ENCODE data around the gene ARID5B.
"Not testable (repeated sequence)": the region's sequence is repeated elsewhere in the genome, so short reads cannot be mapped to it uniquely, and the experiment has no call there.

The ARID5B gene

DNA sequence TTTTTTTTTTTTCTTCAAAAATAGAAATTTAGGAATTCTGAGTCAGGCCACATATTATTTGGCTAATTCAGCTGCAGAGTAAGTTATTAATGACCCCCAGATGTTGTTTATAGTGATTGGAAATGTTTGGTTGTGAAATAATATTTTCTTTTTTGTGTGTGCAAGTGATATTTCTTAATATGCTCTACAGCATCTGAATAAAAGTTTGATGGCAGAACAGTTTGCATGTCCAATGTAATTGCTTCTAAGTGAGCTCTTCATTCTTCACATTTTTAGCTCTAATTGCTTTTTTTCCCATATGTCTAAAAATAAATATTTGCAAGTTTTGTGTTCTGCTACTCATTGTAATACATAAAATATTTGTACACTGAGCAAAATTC is 116.0 kb downstream of the ARID5B start:
- DNase-seq, result no peak

DNA sequence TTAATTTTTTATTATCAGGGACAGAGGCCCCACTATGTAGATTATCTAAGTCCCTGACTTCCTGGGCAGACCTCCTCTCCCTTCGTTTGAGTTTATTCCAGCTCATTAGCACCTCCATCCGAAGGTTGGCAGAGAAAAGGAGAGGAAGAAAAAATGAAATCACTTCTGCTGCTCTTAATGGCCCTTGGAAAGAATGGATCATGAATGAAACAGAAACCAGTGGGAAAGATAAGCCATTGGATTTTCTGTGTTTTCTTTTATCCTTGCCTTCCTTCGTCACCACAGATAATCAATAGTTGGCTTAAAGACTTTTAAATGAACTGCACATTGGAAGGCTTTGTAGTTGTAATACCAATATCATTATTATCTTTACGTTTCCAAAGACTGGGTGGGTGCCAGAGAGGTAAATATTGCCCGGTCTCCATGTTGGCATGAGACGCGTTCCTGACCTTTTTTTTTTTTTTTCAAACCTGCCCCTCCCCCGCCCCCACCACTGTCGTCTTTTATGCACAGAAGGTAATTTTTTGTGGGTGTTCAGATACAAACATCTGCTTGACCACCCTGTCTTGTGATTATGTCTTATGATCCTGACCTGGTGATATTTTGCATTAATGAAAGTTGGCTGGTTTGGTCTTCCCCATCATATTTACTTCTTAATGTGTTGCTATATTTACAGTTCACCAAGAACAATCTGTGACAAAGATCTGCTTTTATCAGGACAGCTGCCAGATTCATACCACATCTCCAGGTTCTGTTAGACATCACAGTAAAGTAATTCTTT is 116.8 kb downstream of the ARID5B start:
- DNase-seq, result no peak

DNA sequence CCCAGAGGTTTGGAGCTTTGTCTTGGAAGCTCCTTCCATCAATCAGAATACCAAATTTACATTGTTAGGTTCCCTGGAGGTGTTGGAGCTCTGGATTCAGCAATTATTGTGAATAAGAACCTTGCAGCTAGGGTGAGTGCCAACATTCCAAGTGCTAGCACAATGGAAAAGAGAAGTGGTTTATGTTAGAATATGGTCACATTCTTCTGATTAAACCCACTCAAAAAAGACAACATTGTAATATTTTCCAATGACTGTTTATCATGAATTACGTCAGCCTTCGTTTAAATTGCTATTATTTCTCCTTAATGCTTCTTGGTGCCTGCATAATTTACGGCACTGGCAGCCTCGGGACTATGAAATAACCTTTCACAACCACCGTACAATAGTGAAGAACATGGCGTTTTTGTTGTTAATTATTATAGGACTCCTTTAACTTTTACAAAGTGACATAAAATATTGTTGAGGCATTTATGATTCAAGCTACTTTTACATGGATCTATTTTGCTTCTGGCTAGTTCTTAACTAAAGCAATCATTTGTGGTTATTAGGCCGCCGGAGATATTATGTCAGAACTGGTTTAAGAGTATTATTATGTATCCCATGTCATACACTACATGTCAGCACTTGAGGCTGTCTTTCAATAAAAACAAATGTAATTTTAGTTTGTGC is 117.7 kb downstream of the ARID5B start:
- no peak for DNase-seq

DNA sequence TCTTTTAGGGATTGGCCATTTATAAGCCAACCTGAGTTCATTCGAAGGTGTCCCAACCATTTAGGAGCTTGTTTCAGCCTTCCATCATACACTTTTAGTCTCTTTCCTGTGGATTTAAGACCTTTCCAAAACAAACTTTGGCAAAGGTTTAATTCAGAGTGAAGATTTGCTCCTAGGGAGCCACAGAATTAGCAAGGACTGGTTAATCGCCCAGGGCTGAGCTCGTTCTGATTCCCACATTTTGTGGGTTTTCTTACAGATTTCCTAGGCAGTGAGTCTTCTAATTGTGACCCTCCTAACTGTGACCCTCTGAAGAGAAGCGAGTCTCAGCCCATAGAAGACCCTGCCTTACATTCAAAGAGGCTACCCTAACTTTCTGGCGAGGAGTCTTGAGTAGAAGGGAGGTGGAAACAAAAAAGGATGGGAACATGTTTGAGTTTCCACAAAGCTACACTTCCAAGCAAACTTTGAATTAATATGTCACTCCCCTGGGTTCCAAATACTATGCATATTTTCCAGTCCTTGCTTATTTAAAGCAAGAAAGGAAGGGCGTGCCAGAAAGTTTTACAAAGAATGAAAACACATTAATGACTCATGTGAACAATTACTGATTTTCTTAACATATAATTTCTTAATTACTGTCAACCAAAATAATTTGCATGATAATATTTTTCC is 118.3 kb downstream of the ARID5B start:
- DNase-seq, result no peak

DNA sequence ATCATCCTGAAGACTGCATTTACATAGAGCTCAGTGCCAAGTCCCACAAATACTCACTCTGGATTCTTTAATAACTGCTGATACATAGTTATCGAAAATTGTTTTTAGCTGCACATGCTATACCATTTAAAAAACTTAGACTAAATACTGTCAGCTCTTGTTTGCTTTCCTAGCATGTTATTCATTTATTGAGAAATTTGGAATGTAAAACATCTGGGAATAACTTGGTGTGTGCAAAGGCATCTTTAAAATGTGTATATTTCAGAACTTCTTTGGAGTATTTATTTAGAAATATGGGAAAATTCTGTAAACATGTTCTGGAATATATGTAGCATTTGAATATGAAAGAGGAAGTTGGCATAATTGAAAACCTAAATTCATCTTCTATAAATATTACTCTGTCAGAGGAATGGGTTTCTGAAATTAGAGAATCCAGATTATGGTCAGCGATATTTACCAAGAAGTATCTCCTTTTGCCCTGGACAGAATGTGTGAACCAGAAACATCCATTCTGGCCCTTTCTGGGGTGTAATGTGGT is 119.7 kb downstream of the ARID5B start:
- no peak for DNase-seq

DNA sequence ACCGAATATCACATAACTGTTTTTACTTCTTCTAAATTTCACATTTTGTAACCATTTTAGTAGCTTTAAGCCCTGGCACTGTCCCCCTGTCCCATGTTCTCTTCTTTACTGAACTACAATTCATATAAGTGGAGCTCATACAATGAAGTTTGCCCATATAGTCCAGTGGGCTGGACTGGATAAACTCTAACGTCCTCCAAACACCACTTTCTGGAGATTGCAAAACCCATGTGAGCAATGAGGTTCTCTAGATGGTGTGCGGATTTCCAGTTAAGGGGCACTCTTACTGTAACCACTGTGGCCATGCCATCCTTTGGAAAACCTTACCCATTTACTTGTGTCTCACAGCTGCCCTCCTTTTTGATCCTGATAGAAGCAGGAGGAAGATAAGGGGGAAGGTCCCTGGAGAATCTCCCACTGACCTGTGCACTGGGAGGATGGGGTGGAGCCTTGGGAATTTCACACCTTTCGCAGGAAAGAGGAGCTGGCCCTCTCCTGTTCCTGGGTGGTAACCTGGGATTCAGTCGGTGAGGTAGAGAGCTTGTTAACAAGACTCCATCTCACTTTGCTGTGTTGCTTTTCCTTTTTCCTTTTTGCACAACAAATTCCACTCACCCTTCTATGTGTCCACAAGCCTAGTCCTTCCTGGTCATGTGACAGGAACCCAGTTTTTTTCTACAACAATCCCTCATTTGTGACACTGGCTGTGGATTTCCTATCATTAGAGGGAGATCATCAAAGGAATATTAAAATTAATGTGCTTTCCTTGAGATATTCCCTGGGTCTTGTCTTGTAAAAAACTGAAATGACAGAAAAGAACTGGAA is 120.7 kb downstream of the ARID5B start:
- no peak for DNase-seq

DNA sequence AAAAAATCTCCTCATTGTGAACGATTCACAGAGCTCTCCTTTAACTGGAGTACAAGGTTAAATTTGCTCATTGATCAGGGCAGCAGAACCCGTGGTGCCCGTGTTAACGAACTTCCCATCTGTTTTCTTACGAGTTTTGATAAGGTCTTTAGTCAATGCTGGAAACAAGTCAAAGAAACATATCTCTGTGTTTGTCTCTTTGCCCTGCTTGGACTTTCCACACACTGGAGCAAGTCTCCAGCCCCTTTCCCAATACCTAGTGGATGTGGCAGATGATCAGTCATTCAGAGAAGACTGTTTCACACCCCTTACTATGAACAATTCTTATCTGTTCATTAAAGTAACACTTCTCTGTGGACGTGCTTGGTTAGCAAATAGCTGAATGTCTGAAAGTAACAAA is 121.3 kb downstream of the ARID5B start:
- DNase-seq, result no peak

DNA sequence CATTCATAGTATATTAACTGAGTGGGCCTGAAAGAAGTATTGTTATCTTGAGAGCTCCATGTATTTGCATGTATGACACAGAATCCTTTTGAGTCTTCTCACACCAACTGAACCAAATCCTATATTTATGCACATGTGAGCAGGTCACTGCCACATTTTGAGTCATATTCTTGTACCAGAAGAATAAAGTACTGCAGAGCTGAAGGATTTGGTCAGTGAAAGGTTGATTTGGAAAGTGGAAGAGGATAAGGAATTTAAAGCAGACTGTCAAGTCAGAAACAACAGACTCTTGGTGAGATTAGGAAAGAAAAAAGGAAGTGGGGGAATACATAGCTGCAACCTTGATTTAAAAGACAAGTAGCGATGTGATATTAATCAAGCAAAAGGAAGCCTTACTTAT is 121.8 kb downstream of the ARID5B start:
- no peak for DNase-seq

DNA sequence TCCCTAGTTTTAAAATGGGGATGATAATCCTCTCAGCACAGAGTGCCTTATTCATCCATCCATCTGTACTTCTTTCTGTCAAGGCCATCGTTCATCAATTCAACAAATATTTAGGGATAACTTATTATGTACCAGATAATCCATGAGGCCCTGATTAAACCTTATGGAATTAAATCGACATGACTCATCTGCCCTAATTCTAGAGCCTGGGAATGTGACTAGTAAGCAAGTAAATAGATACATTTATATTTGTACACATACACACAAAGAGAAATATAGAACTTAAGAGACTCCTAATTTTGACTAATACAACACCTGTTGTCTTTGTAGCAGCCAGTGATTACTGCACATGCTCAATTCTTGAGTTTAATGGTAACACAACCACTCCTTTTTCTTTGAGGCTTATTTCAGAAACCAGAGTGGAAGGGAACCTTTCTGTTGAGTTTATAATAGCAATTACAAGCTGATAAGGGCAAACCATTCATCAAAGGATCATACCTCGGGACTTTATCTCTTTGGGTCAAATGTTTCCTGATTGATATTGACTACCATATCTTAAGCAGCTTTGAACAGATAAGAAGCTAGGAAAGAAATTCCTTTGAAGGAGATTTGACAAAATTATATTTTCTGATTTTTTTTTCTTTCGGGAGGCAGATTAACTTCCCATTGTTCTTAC is 122.7 kb downstream of the ARID5B start:
- DNase-seq, result no peak

DNA sequence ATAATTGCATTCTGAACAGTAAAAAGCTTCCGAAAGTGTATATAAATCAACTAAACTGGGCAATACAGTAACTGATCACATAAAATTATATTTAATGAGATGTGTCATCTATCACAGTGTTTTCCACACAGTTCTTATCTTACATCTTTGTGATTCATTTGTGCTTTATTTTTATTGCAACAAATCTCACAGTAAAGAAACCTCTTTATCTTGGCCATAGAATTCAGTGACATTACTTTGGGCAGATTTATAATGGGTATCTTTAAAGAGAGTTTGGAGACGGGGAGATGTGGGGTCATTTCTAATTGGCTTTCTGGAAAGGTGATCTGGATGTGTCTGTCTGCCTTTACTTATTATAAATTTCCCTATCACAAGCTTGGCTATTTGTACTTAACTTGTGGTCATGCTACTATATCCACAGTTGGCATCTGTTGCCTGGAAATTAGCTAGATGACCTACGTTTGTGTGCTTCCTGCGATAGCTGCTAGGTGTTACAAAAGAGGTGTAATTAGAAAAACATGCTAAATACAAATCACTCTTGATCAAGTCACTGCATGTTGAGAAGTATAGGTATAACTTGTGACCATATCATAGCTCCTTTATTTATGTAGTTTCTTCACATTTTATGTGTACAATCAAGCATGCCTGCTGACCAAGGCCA is 123.8 kb downstream of the ARID5B start:
- DNase-seq, result no peak

DNA sequence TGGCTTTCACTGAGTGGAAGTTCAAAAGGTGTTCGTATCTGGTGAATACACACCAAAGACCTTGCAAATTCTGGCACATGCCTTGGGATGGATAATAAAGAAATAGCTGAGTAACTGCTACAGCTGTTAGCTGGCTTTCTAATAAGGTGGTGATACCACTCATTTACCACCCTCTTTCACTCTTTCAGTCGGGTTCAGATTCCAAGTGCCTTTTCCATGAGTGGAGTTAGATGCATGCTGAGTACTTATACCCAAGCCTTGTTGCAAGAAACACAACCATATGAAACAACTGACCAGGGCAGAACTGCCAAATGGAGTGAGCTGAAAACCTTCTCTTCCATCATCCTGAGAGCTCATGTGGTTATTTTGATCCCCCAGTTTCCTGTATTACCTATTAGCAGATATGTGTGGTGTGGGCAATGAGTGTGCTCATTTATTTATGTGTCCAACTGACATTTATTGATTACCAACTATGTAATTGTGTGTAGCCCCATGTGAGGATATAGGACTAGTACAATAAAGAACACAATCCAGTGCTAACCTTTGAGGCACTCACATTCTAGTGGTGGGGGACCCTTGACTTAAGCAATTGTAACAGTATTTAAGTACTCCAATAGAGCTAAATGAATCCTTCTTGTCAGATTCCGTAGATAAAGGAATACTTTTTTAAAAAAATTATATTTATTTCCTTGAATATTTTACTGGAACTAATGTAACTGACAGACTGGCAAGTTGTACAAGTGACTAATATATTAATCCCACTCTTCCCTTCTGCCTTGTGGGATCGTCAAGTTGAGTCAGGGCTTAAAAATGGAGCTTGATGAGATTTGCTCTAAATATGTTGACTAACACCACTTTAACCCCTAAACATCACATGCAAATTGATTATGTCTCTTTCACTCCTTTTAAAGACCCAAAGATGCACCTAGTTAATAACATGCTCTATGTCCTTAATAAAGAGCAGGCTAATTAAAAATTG is 124.7 kb downstream of the ARID5B start:
- no peak for DNase-seq

DNA sequence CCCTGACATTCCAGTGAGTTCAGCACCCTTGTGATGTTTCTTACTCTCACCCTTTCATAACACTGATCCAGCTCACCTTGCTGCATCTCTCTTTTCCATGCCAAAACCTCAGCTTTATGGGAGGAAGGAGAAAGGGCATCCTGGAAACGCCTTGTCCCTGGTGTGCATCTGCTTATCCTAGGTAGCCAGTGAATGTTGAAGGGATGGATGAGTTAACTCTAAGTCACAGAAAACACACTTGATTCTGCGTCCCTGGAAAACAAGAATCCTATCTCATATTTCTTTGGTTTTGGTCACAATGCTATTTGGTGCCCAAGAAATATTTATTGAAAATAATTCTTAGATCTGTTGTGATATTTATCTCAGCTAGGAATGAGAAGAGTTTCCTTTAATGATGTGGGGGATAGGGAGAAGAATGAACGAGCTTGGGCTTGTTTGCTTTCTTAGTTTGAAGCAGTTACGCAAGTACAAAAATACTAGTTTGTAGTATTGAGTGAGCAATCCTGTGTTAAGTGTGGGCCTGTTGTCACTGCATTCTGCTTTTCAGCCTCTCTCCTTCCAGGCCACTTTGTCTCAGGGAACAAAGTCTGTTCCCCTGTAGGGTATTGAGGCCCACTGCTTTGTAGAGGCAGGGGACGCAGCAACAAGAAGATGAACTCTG is 126.5 kb downstream of the ARID5B start:
- no peak for DNase-seq

DNA sequence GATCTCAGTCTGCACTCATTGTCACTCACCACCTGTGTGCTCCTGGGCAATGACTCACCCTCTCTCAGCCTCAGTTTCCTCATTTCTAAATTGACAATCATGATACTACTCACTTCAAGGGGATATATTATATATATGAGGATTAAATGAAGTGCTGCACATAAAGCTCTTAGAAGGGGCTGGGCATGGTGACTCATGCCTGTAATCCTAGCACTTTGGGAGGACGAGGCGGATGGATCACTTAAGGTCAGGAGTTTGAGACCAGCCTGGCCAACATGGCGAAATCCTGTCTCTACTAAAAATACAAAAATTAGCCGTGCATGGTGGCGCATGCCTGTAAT is 127.0 kb downstream of the ARID5B start:
- not testable (repeated sequence) for DNase-seq

DNA sequence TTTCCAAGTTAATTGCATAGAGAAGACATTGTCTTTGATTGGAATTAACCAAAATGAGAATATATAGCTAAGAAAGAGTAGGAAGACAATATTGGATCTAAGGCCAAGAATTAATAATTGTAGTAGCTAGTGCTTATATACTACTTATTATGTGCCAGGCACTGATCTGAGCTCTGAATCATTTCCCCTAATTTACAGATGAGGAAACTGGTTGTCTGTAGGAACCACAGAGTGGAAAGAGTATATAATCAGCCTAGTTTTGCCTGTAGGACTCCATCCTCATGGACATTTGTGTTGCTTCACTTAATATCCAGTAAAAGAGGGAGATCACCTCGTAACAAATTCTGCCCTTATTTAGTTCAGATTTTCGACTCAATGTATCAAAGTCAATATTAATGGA is 127.9 kb downstream of the ARID5B start:
- DNase-seq, result no peak

DNA sequence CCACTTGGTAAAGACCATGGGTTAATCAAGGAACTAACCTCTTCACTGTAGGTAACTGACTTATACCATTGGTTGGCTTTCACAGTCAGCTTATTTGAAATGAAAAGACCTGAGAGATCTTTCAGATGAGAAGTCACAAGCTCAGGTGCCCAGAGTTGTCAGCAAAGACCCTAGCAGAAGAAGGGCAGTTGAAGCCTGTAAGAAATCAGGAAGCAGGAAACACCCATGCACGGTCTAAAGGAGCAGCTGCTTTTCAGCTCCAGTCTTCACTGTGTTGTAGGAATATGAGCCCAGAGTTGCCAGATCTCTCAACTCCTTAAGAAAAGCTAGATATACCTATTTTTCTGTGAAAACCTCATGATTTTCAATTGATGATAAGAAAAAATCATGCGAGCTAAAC is 130.0 kb downstream of the ARID5B start:
- DNase-seq, result no peak

DNA sequence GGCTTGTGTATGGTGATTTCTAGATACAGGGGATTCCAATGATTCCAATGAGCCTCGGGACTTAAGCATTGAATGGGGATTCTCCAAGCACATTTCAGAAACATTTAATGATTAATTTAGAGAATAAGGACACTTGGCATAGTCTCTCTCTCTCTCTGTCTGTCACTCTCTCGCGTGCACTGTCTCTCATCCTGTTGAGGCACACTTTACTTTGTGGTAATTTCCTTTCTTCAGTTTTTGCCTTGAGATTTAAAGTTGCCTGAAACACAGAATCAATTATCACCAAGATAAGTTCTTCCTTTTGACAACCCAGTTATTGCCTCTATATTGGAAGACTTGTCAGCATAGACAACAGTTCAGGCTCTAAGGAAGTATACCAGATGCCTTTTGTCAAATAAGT is 131.6 kb downstream of the ARID5B start:
- no peak for DNase-seq

DNA sequence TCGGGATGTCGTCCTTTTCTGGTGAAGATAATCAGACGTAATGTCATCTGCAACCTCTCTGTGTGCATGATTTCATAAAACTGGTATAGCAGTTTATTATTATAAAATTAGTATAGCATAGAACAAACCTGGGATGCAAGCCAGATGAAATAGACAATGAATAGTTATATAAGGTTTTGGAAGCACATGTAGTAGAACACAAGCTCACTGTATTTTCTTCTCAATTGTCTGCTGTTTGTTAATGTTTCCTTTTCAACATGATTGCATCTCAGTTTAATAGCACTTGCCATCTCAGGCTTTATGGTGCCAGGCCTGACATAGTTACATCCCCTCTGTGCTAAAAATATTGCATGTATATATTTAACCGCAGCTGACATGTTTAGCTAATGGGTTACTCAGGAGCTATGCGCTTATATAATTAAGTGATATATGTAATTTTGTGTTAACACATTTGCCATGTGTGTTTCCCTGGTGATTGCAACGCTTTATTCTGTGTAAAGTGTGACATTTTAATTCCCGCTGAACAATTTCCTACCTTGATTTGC is 132.7 kb downstream of the ARID5B start:
- no peak for DNase-seq

DNA sequence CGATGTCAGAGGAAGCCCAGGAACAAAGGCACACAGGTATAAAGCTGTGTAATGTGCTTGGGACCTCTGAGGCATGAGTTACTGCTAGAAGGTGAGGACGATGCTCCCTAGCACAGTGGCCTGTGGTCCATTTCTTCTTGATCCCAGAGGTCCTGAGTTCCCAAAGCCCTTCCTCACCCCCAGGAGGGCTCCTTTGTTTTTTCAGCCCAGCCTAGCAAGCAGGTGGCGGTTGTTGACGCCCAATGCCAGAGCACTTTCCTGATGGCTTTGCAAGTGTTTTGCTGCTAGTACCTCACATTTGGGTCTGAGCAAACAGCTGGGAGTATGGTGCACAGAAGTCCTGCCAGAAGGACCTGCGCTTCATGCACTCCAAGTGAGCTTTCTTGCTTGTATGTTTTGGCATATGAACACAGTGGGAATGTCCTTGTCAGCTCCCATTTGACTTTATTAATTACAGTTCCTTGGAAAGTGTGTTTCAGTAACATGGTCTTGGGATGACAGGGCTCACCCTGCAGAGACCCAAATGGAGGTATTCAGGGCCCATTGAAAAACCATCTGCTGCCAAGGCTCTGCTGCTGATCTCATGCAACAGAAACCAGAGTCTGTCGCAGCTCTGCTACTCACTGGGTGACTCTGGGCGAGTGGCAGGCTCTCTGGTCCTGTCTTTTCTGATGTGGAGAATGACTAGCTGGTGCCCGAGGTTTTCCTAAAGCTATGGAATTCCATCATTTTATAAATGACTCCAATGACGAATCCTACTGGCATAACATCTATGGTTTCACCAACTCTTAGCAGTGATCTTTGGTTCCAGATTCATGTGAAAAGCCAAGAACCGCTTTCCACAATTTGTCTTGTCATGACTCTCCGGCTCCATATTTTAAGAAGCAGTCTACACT is 134.9 kb downstream of the ARID5B start:
- no peak for DNase-seq

All from T1000 (cell line).